ENCODE results near the gene MEX3B. TPM values are rescaled to one million over a fixed set of nuclear protein-coding genes. Genes with fewer than 3 reads are reported as not detected.

MEX3B gene
- total RNA-seq: 49.5 and 51.7 TPM in 2 replicates
- long read RNA-seq, full-length matches to known transcripts: 4 of 4 reads
- long read RNA-seq, partial matches to known transcripts: 0 of 4 reads
- long read RNA-seq, other reads (novel, unspliced or antisense): 0 of 4 reads

DNA sequence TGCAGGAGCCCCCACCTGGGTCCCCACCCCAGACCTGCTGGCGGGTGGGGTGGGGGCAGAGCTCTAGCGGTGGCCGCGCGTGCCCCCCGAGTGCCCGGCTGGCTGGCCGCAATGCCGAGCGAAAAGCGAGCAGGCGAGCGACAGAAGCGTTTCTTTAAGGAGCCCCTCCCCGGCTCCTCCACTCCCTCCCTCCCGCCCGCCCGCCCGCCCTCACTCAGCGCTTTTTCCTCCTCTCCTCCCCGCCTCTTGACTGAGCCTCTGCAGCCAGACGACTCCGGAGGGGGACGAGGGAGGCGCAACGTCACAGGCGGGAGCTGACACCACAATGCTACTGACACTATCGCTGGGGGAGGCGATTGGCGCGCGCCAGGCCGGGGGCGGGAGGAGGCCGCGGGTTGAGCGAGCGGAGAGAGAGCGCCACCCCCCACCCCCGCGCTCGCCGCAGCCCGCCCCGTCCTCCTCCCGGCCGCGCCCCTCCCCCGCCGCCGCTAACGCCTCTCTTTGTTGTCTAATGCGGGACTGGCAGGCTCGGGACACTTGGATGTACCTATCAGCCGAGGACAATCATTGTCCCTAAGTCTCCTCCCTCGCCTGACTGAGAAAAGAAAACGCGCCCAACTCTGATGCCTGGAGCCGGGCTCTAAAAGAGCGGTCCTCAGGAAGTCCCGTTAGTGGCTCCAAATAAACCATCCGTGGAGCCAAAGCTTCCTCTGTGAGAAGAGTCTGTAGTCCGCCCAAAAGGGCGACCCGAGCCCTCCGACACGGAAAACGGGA is at the start of gene MEX3B:
TSS of gene MEX3B (minus strand) at position 127 of the 774 bp plus-strand sequence. CDS start 313 bp downstream, outside the sequence.
- Mint-ChIP-seq H3K4me3 (peak within 1 kb of the TSS; percentile 100), H3K4me1 (peaks cover 31% of the 10 kb centered on the region), H3K36me3 (ENCODE audit: low read depth) (peaks cover 10% of the 10 kb centered on the region)

GRCh38 chr15:82093774-82094211 is 48.0 kb upstream of the MEX3B start:
- DNase-seq (ENCODE audit: low read depth, low spot score): no peak
- H3K4me1 Mint-ChIP-seq: no peaks in the 10 kb centered on the region
- peaks cover 7% of the 10 kb centered on the region for H3K9me3 Mint-ChIP-seq
- no peaks in the 10 kb centered on the region for H3K27me3 Mint-ChIP-seq (ENCODE audit: low read depth)
- H3K27ac Mint-ChIP-seq (ENCODE audit: unreplicated experiment): no peak overlapping the region
- TF ChIP-seq, protein P1, sequence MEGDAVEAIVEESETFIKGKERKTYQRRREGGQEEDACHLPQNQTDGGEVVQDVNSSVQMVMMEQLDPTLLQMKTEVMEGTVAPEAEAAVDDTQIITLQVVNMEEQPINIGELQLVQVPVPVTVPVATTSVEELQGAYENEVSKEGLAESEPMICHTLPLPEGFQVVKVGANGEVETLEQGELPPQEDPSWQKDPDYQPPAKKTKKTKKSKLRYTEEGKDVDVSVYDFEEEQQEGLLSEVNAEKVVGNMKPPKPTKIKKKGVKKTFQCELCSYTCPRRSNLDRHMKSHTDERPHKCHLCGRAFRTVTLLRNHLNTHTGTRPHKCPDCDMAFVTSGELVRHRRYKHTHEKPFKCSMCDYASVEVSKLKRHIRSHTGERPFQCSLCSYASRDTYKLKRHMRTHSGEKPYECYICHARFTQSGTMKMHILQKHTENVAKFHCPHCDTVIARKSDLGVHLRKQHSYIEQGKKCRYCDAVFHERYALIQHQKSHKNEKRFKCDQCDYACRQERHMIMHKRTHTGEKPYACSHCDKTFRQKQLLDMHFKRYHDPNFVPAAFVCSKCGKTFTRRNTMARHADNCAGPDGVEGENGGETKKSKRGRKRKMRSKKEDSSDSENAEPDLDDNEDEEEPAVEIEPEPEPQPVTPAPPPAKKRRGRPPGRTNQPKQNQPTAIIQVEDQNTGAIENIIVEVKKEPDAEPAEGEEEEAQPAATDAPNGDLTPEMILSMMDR (conservative IDR thresholded peaks at IDR 0.05): no peak
- H3K36me3 Mint-ChIP-seq (ENCODE audit: low read depth): no peaks in the 10 kb centered on the region
- no peak overlapping the region for H3K4me3 Mint-ChIP-seq

More for the DNA sequence above, at the start of gene MEX3B:
- TF ChIP-seq, protein P1 (conservative IDR thresholded peaks at IDR 0.05): no peak
- peaks cover 10% of the 10 kb centered on the region for H3K27me3 Mint-ChIP-seq (ENCODE audit: low read depth)
- peak within 1 kb of the TSS; percentile 99 for H3K27ac Mint-ChIP-seq (ENCODE audit: unreplicated experiment)
- H3K9me3 Mint-ChIP-seq: no peaks in the 10 kb centered on the region
- peak; percentile 83 for DNase-seq (ENCODE audit: low read depth, low spot score)

DNA sequence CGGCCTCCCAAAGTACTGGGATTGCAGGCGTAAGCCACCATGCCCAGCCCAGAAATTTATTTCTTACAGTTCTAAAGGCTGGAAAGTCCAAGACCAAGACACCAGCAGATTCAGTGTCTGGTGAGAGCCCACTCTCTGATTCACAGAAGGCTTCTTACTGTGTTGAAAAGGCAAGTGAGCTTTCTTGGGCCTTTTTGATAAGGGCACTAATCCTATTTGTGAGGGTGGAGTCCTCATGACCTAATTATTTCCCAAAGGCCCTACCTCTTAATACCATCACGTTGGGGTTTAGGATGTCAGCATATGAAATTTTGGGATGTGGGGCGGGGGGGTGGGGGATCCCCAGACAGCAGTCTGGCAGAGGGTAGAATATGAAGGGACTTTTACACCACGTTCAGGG is 47.5 kb upstream of the MEX3B start:
- DNase-seq (ENCODE audit: low read depth, low spot score): no peak
- Mint-ChIP-seq H3K36me3 (ENCODE audit: low read depth) (no peaks in the 10 kb centered on the region), H3K27me3 (ENCODE audit: low read depth) (no peaks in the 10 kb centered on the region), H3K4me1 (no peaks in the 10 kb centered on the region), H3K4me3 (no peak overlapping the region), H3K27ac (ENCODE audit: unreplicated experiment) (no peak overlapping the region), H3K9me3 (peaks cover 7% of the 10 kb centered on the region)
- TF ChIP-seq, protein P1 (conservative IDR thresholded peaks at IDR 0.05): no peak

- Mint-ChIP-seq H3K9me3 (peaks cover 7% of the 10 kb centered on the region), H3K4me1 (no peaks in the 10 kb centered on the region), H3K27ac (ENCODE audit: unreplicated experiment) (no peak overlapping the region), H3K27me3 (ENCODE audit: low read depth) (no peaks in the 10 kb centered on the region), H3K4me3 (no peak overlapping the region), H3K36me3 (ENCODE audit: low read depth) (no peaks in the 10 kb centered on the region)
- TF ChIP-seq, protein P1 (conservative IDR thresholded peaks at IDR 0.05): no peak
- DNase-seq (ENCODE audit: low read depth, low spot score): no peak
These were observed 45.9 kb upstream of the MEX3B start for GRCh38 chr15:82091636-82092140.

- DNase-seq (ENCODE audit: low read depth, low spot score): no peak
- no peak overlapping the region for H3K4me3 Mint-ChIP-seq
- no peaks in the 10 kb centered on the region for H3K4me1 Mint-ChIP-seq
- no peaks in the 10 kb centered on the region for H3K36me3 Mint-ChIP-seq (ENCODE audit: low read depth)
- no peaks in the 10 kb centered on the region for H3K9me3 Mint-ChIP-seq
- H3K27ac Mint-ChIP-seq (ENCODE audit: unreplicated experiment): peak overlapping the region; percentile 48
- H3K27me3 Mint-ChIP-seq (ENCODE audit: low read depth): no peaks in the 10 kb centered on the region
- TF ChIP-seq, protein P1 (conservative IDR thresholded peaks at IDR 0.05): no peak
These were observed 40.6 kb upstream of the MEX3B start for GRCh38 chr15:82086243-82086995.
